HCT116 (cell line): ENCODE measurements around the gene CAB39. TPM values are rescaled to one million over a fixed set of nuclear protein-coding genes. Genes with fewer than 3 reads are reported as not detected.

ENCODE experiments used
- ATAC-seq: fragments of 200-7000 bp; cut with Tn5 transposase; 2 replicates; pipeline ENCODE4 v1.9.1; 2020; ENCODE audit warnings: mild to moderate bottlenecking, moderate library complexity
- BruUV-seq: library from RNA; stranded (reverse); fragments of 400-500 nt; replicated peaks from 2 replicates; lab custom pipeline; 2021; lab: Mats Ljungman, UMichigan
- CTCF ChIA-PET: fragments of 300-600 bp; sonication (Branson Sonifier 250); formaldehyde crosslinking; loops from one replicate; lab custom pipeline; 2021; ENCODE audit warnings: antibody characterized with exemption; lab: Charles Lee
- POLR2A ChIA-PET: fragments of 300-600, 350-600 bp; sonication (Branson Sonifier 250); formaldehyde crosslinking; loops from one replicate; lab custom pipeline; 2021; ENCODE audit warnings: antibody characterized with exemption; lab: Charles Lee
- RAD21 ChIA-PET, 2 experiments: fragments of 300-600 bp; sonication (Branson Sonifier 250); formaldehyde crosslinking; loops; one replicate each; lab custom pipeline; 2023; ENCODE audit warnings: low total read pairs in 2 of 2; ENCODE audit not compliant: uncharacterized antibody in 2 of 2, unreplicated experiment in 2 of 2, low non-redundant PET in 1 of 2; lab: Charles Lee
- DNase-seq: peaks from one replicate; pipeline ENCODE4 v3.0.0-alpha.2; 2010; ENCODE audit warnings: low read depth, low spot score
- H2AFZ ChIP-seq: fragments of 200-600 bp; shearing (Covaris generic), sonication (generic); 2 replicates; pipeline ENCODE4 v1.6.1; 2017; ENCODE audit warnings: low read depth, mixed run types, mixed read lengths, antibody characterized with exemption, low read length; ENCODE audit not compliant: poor library complexity, severe bottlenecking
- H3K27ac ChIP-seq: 2 replicates; pipeline ENCODE4 v1.5.1; 2012; ENCODE audit warnings: low read depth, low read length
- H3K27me3 ChIP-seq: fragments of 200-600 bp; sonication (generic); 2 replicates; pipeline ENCODE4 v1.6.1; 2016; ENCODE audit warnings: mixed run types, low read length, mixed read lengths; ENCODE audit not compliant: insufficient read depth
- H3K36me3 ChIP-seq, 2 experiments: fragments of 200-500 bp in 1 of 2; fragments of 200-600 bp in 1 of 2; sonication (Bioruptor generic) in 1 of 2; sonication (generic) in 1 of 2; 2 replicates each; pipeline versions ENCODE4 v1.5.1 to v1.6.1; 2014 to 2016; ENCODE audit warnings: low read length in 2 of 2, inconsistent platforms in 1 of 2, mixed read lengths in 1 of 2, mixed run types in 1 of 2; ENCODE audit not compliant: insufficient read depth in 2 of 2, control insufficient read depth in 1 of 2
- H3K4me1 ChIP-seq, 2 experiments: fragments of 200-600 bp in 1 of 2; sonication (generic) in 1 of 2; 2 replicates each; pipeline versions ENCODE4 v1.5.1 to v1.6.1; 2012 to 2017; ENCODE audit warnings: low read length in 2 of 2, inconsistent platforms in 1 of 2, mild to moderate bottlenecking in 1 of 2, mixed read lengths in 1 of 2, mixed run types in 1 of 2, moderate library complexity in 1 of 2; ENCODE audit not compliant: insufficient read depth in 2 of 2, control insufficient read depth in 1 of 2
- H3K4me2 ChIP-seq: fragments of 200-600 bp; sonication (generic); 2 replicates; pipeline ENCODE4 v1.6.1; 2017; ENCODE audit warnings: mixed run types, low read length, mixed read lengths
- H3K4me3 ChIP-seq, 2 experiments: fragments of 200-600 bp in 1 of 2; sonication (generic) in 1 of 2; replicated peaks in 1 of 2; 2 replicates each; pipeline ENCODE4 v1.5.1; 2011 to 2016; ENCODE audit warnings: low read length in 2 of 2, control low read depth in 1 of 2, low read depth in 1 of 2, mild to moderate bottlenecking in 1 of 2, mixed read lengths in 1 of 2, mixed run types in 1 of 2
- H3K79me2 ChIP-seq: fragments of 200-600 bp; sonication (generic); 2 replicates; pipeline ENCODE4 v1.6.1; 2017; ENCODE audit warnings: mild to moderate bottlenecking, mixed run types, low read length, moderate library complexity, mixed read lengths; ENCODE audit not compliant: insufficient read depth
- H3K9ac ChIP-seq: fragments of 200-600 bp; sonication (generic); 2 replicates; pipeline ENCODE4 v1.6.1; 2016; ENCODE audit warnings: low read length, mixed read lengths
- H3K9me2 ChIP-seq: fragments of 200-600 bp; sonication (generic), shearing (Covaris generic); 2 replicates; pipeline ENCODE4 v1.6.1; 2017; ENCODE audit warnings: mixed run types, mild to moderate bottlenecking, moderate library complexity; ENCODE audit not compliant: insufficient read depth
- H3K9me3 ChIP-seq, 2 experiments: fragments of 200-500 bp in 1 of 2; fragments of 200-600 bp in 1 of 2; sonication (Bioruptor generic) in 1 of 2; sonication (generic) in 1 of 2; 2 replicates each; pipeline ENCODE4 v1.6.1; 2014 to 2017; ENCODE audit warnings: low read length in 2 of 2, mixed read lengths in 2 of 2, inconsistent platforms in 1 of 2, low read depth in 1 of 2, mild to moderate bottlenecking in 1 of 2, mixed run types in 1 of 2, moderate library complexity in 1 of 2; ENCODE audit not compliant: control insufficient read depth in 1 of 2, insufficient read depth in 1 of 2
- H4K20me1 ChIP-seq: fragments of 200-600 bp; sonication (generic), shearing (Covaris generic); 2 replicates; pipeline ENCODE4 v1.6.1; 2017; ENCODE audit warnings: mixed run types, mild to moderate bottlenecking, moderate library complexity; ENCODE audit not compliant: insufficient read depth
- CBX3 ChIP-seq: IDR thresholded peaks from 2 replicates; pipeline ENCODE4 v1.6.1; 2012; ENCODE audit warnings: low read depth
- ELF1 ChIP-seq: IDR thresholded peaks from 2 replicates; pipeline ENCODE4 v1.6.1; 2012; ENCODE audit warnings: low read depth, borderline replicate concordance
- EZH2 ChIP-seq: fragments of 200-600 bp; sonication (generic); IDR thresholded peaks from 2 replicates; pipeline ENCODE4 v1.6.1; 2017; ENCODE audit warnings: antibody characterized with exemption, mixed run types
- EZH2phosphoT487 ChIP-seq: fragments of 200-600 bp; IDR thresholded peaks from 2 replicates; pipeline ENCODE4 v1.6.1; 2018; ENCODE audit warnings: antibody characterized with exemption, borderline replicate concordance
- FOSL1 ChIP-seq: IDR thresholded peaks from 2 replicates; pipeline ENCODE4 v1.6.1; 2012; ENCODE audit warnings: low read depth
- JUND ChIP-seq: IDR thresholded peaks from 2 replicates; pipeline ENCODE4 v1.6.1; 2012
- POLR2A ChIP-seq: IDR thresholded peaks from 2 replicates; pipeline ENCODE4 v1.7.0; 2011; ENCODE audit warnings: borderline replicate concordance; ENCODE audit not compliant: insufficient read depth, insufficient read length; ENCODE audit errors: extremely low read depth
- POLR2AphosphoS5 ChIP-seq: IDR thresholded peaks from 2 replicates; pipeline ENCODE4 v1.6.1; 2011; ENCODE audit warnings: mild to moderate bottlenecking, low read depth, low read length, moderate library complexity
- SP1 ChIP-seq: IDR thresholded peaks from 2 replicates; pipeline ENCODE4 v1.6.1; 2012; ENCODE audit warnings: low read depth
- SRF ChIP-seq: IDR thresholded peaks from 2 replicates; pipeline ENCODE4 v1.6.1; 2012; ENCODE audit warnings: low read depth
- TCF7L2 ChIP-seq: IDR thresholded peaks from 2 replicates; pipeline ENCODE4 v1.7.0; 2011; ENCODE audit warnings: borderline replicate concordance, inconsistent platforms; ENCODE audit not compliant: insufficient read depth, insufficient read length; ENCODE audit errors: extremely low read depth
- YY1 ChIP-seq: IDR thresholded peaks from 2 replicates; pipeline ENCODE4 v1.6.1; 2011; ENCODE audit warnings: low read length, low read depth, moderate library complexity, mild to moderate bottlenecking; ENCODE audit not compliant: insufficient replicate concordance; ENCODE audit errors: extremely low read depth
- ZFX ChIP-seq: fragments of 450-650 bp; IDR thresholded peaks from 2 replicates; pipeline ENCODE4 v1.6.1; 2017
- ZNF274 ChIP-seq: fragments of 200-500 bp; sonication (Bioruptor generic); IDR thresholded peaks from 2 replicates; pipeline ENCODE4 v1.6.1; 2014; ENCODE audit warnings: mild to moderate bottlenecking, low read depth, low read length, inconsistent platforms
- intact Hi-C: fragments of 100-400 bp; cut with micrococcal nuclease; formaldehyde crosslinking; loops from 2 replicates; pipeline ENCODE4 v1.10.0; 2022
- total RNA-seq: library from RNA; stranded (reverse); gene quantifications from one replicate; pipeline ENCODE4 v1.2.1, GENCODE V29; 2021; ENCODE audit not compliant: unreplicated experiment
- TF ChIP-seq, protein P1 (sequence below), 3 experiments: fragments of 200-600 bp in 1 of 3; sonication (generic) in 1 of 3; IDR thresholded peaks in 2 of 3; conservative IDR thresholded peaks in 1 of 3; 2 replicates each; pipeline ENCODE4 v1.5.1; 2012 to 2017; ENCODE audit warnings: low read depth in 2 of 3, low read length in 2 of 3, antibody characterized with exemption in 1 of 3, borderline replicate concordance in 1 of 3, control low read depth in 1 of 3, mild to moderate bottlenecking in 1 of 3, mixed read lengths in 1 of 3, mixed run types in 1 of 3, moderate library complexity in 1 of 3; ENCODE audit not compliant: insufficient read depth in 1 of 3
- TF ChIP-seq, protein P2 (sequence below): IDR thresholded peaks from 2 replicates; pipeline ENCODE4 v1.6.1; 2012
- TF ChIP-seq, protein P3 (sequence below): IDR thresholded peaks from 2 replicates; pipeline ENCODE4 v1.6.1; 2012; ENCODE audit warnings: low read depth

CAB39 gene
- total RNA-seq, 1 experiment from 2014 or later: 63.6 TPM

DNA sequence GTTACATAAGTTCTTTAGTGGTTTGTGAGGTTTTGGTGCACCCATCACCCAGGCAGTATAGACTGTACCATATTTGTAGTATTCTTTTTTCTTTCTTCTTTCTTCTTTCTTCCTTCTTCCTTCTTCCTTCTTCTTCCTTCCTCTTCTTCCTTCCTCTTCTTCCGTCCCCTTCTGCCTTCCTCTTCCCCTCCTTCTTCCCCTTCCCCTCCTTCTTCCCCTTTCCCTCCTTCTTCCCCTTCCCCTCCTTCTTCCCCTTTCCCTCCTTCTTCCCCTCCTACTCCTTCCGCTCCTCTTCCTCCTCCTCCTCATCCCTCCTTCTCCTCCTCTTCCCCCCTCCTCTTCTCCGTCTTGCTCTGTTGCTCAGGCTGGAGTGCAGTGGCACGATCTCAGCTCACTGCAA, 41.6 kb downstream of the CAB39 start:
- RAD21 ChIA-PET: no interaction called here
- TF ChIP-seq ELF1 (no peak), ZFX (no peak), EZH2phosphoT487 (no peak), SP1 (no peak), CBX3 (no peak), SRF (no peak)
- TF ChIP-seq, protein P1, sequence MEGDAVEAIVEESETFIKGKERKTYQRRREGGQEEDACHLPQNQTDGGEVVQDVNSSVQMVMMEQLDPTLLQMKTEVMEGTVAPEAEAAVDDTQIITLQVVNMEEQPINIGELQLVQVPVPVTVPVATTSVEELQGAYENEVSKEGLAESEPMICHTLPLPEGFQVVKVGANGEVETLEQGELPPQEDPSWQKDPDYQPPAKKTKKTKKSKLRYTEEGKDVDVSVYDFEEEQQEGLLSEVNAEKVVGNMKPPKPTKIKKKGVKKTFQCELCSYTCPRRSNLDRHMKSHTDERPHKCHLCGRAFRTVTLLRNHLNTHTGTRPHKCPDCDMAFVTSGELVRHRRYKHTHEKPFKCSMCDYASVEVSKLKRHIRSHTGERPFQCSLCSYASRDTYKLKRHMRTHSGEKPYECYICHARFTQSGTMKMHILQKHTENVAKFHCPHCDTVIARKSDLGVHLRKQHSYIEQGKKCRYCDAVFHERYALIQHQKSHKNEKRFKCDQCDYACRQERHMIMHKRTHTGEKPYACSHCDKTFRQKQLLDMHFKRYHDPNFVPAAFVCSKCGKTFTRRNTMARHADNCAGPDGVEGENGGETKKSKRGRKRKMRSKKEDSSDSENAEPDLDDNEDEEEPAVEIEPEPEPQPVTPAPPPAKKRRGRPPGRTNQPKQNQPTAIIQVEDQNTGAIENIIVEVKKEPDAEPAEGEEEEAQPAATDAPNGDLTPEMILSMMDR (IDR thresholded peaks at IDR 0.05 in 2 of 3, conservative IDR thresholded peaks at IDR 0.05 in 1 of 3; ENCODE audit: borderline replicate concordance in 1 of 3, insufficient read depth in 1 of 3, low read depth in 2 of 3, low read length in 2 of 3): no peak
- TF ChIP-seq, all 23 proteins: peak for 0

DNA sequence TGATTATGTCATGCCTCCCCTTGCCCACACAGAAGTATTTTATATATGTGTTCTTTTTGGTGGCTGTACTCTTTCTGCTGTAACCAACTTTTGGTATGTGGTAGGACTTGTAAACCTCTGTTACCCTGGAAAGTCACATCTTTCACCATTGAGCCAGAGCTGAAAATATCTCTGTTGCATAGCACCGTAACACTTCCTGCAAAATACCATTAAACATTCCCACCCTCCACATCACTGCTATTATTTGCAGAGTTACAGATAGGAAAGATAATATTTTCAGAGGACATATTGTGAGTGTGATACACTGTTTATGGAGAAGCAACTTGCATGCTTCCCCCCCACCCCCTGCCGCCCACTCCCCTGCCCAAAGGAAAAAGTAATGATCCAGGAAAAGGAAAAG, 44.8 kb downstream of the CAB39 start:
- Histone ChIP-seq H3K4me1 (no peaks in the 10 kb centered on the region), H2AFZ (no peak overlapping the region), H3K27ac (no peak overlapping the region), H4K20me1 (no peaks in the 10 kb centered on the region; the same call in 1 of the 2 replicates), H3K27me3 (no peaks in the 10 kb centered on the region), H3K9me3 (no peaks in the 10 kb centered on the region), H3K9me2 (no peaks in the 10 kb centered on the region), H3K79me2 (peaks cover 77% of the 10 kb centered on the region), H3K36me3 (peaks cover under 1 to 4% of the 10 kb centered on the region in 2 experiments; a peak in 1 of 4 replicates), H3K4me2 (no peak overlapping the region), H3K4me3 (no peak overlapping the region), H3K9ac (no peak overlapping the region)
- intact Hi-C loops: no loop called here
- ChIA-PET CTCF (no interaction called here), POLR2A (no interaction called here), RAD21 (no interaction called here)
- ATAC-seq (no peak), DNase-seq (no peak)
- BruUV-seq: no TSS peak
- TF ChIP-seq ELF1 (no peak), ZNF274 (no peak), FOSL1 (no peak), EZH2 (no peak), YY1 (no peak), POLR2AphosphoS5 (no peak), JUND (no peak), ZFX (no peak), SRF (no peak), TCF7L2 (no peak), POLR2A (no peak)
- TF ChIP-seq, protein P2, sequence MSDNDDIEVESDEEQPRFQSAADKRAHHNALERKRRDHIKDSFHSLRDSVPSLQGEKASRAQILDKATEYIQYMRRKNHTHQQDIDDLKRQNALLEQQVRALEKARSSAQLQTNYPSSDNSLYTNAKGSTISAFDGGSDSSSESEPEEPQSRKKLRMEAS: no peak
- TF ChIP-seq, protein P3, sequence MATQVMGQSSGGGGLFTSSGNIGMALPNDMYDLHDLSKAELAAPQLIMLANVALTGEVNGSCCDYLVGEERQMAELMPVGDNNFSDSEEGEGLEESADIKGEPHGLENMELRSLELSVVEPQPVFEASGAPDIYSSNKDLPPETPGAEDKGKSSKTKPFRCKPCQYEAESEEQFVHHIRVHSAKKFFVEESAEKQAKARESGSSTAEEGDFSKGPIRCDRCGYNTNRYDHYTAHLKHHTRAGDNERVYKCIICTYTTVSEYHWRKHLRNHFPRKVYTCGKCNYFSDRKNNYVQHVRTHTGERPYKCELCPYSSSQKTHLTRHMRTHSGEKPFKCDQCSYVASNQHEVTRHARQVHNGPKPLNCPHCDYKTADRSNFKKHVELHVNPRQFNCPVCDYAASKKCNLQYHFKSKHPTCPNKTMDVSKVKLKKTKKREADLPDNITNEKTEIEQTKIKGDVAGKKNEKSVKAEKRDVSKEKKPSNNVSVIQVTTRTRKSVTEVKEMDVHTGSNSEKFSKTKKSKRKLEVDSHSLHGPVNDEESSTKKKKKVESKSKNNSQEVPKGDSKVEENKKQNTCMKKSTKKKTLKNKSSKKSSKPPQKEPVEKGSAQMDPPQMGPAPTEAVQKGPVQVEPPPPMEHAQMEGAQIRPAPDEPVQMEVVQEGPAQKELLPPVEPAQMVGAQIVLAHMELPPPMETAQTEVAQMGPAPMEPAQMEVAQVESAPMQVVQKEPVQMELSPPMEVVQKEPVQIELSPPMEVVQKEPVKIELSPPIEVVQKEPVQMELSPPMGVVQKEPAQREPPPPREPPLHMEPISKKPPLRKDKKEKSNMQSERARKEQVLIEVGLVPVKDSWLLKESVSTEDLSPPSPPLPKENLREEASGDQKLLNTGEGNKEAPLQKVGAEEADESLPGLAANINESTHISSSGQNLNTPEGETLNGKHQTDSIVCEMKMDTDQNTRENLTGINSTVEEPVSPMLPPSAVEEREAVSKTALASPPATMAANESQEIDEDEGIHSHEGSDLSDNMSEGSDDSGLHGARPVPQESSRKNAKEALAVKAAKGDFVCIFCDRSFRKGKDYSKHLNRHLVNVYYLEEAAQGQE: no peak

More for the DNA sequence above, 41.6 kb downstream of the CAB39 start:
- DNase-seq (no peak), ATAC-seq (no peak)
- no peaks in the 10 kb centered on the region for H3K36me3 ChIP-seq
- H3K27me3 ChIP-seq: no peaks in the 10 kb centered on the region
- H4K20me1 ChIP-seq: peaks cover 4% of the 10 kb centered on the region; the same call in 1 of the 2 replicates
- no peak overlapping the region for H3K4me3 ChIP-seq
- no TSS peak for BruUV-seq
- CTCF ChIA-PET: no interaction called here
- H3K27ac ChIP-seq: no peak overlapping the region
- no peak overlapping the region for H3K9ac ChIP-seq
- H3K79me2 ChIP-seq: peaks cover 92% of the 10 kb centered on the region
- no peak overlapping the region for H2AFZ ChIP-seq
- POLR2A ChIA-PET: no interaction called here
- intact Hi-C loops: no loop called here
- H3K9me3 ChIP-seq: no peaks in the 10 kb centered on the region
- H3K9me2 ChIP-seq: no peaks in the 10 kb centered on the region
- H3K4me1 ChIP-seq: peaks cover 0 to 7% of the 10 kb centered on the region in 2 experiments; a peak in 1 of 4 replicates
- no peak overlapping the region for H3K4me2 ChIP-seq
